PC-3 (cell line): Measurements from ENCODE around the gene YKT6. TPM values are rescaled to one million over a fixed set of nuclear protein-coding genes. Genes with fewer than 3 reads are reported as not detected.

Experiments
- ATAC-seq: fragments of 200-7000 bp; cut with Tn5 transposase; 2 replicates; pipeline ENCODE4 v1.9.1; 2020; ENCODE audit warnings: mild to moderate bottlenecking, moderate library complexity
- BruUV-seq: library from RNA; stranded (reverse); fragments of 400-500 nt; replicated peaks from 2 replicates; lab custom pipeline; 2021; lab: Mats Ljungman, UMichigan
- CTCF ChIA-PET: fragments of 300-600 bp; sonication (Branson Sonifier 250); formaldehyde crosslinking; loops from one replicate; lab custom pipeline; 2022; ENCODE audit warnings: antibody characterized with exemption; lab: Charles Lee
- POLR2A ChIA-PET: fragments of 300-600 bp; sonication (Branson Sonifier 250); formaldehyde crosslinking; loops from one replicate; lab custom pipeline; 2022; ENCODE audit warnings: antibody characterized with exemption; ENCODE audit not compliant: unreplicated experiment; lab: Charles Lee
- DNase-seq: peaks from one replicate; pipeline ENCODE4 v3.0.0-alpha.2; 2015
- H2AFZ ChIP-seq: fragments of 300-600 bp; sonication (generic); 2 replicates; pipeline ENCODE4 v1.6.0; 2016; ENCODE audit warnings: antibody characterized with exemption, low read length
- H3F3A ChIP-seq: fragments of 300-600 bp; sonication (generic); one replicate; pipeline ENCODE4 v1.6.0; 2017; ENCODE audit warnings: antibody characterized with exemption, low read length, control low read depth, mild to moderate bottlenecking; ENCODE audit not compliant: unreplicated experiment
- H3K27ac ChIP-seq: fragments of 300-600 bp; sonication (generic); 2 replicates; pipeline ENCODE4 v1.5.1; 2016; ENCODE audit warnings: mild to moderate bottlenecking, low read length
- H3K27me3 ChIP-seq: fragments of 300-600 bp; sonication (generic); 2 replicates; pipeline ENCODE4 v1.6.1; 2016; ENCODE audit warnings: low read length, mixed read lengths
- H3K36me3 ChIP-seq: fragments of 300-600 bp; sonication (generic); 2 replicates; pipeline ENCODE4 v1.6.1; 2016; ENCODE audit warnings: low read depth, mixed run types, low read length, mixed read lengths
- H3K4me1 ChIP-seq: fragments of 300-600 bp; sonication (generic); 2 replicates; pipeline ENCODE4 v1.5.1; 2016; ENCODE audit warnings: low read length; ENCODE audit not compliant: insufficient read depth
- H3K4me2 ChIP-seq: fragments of 300-600 bp; sonication (generic); 2 replicates; pipeline ENCODE4 v1.6.0; 2016; ENCODE audit warnings: low read length
- H3K4me3 ChIP-seq: fragments of 300-600 bp; sonication (generic); 2 replicates; pipeline ENCODE4 v1.5.1; 2016; ENCODE audit warnings: mild to moderate bottlenecking, low read length, mixed read lengths
- H3K79me2 ChIP-seq: fragments of 300-600 bp; sonication (generic); 2 replicates; pipeline ENCODE4 v1.6.1; 2017; ENCODE audit warnings: low read length, mixed read lengths
- H3K9ac ChIP-seq: fragments of 300-600 bp; sonication (generic); 2 replicates; pipeline ENCODE4 v1.6.0; 2016; ENCODE audit warnings: mild to moderate bottlenecking, low read length
- H3K9me2 ChIP-seq: fragments of 300-600 bp; sonication (generic); replicated peaks from 2 replicates; pipeline ENCODE4 v1.6.1; 2016; ENCODE audit warnings: mixed run types, low read length, mixed read lengths
- H3K9me3 ChIP-seq: fragments of 300-600 bp; sonication (generic); 2 replicates; pipeline ENCODE4 v1.6.1; 2016; ENCODE audit warnings: low read length, mixed read lengths
- H4K20me1 ChIP-seq: fragments of 300-600 bp; sonication (generic); 2 replicates; pipeline ENCODE4 v1.6.1; 2016; ENCODE audit warnings: low read length, mixed read lengths
- CTCF ChIP-seq: fragments of 300-600 bp; sonication (generic); conservative IDR thresholded peaks from 2 replicates; pipeline ENCODE4 v1.5.1; 2017; ENCODE audit warnings: antibody characterized with exemption, low read depth, mild to moderate bottlenecking, low read length
- EZH2 ChIP-seq: fragments of 300-600 bp; sonication (generic); IDR thresholded peaks from one replicate; pipeline ENCODE4 v1.6.1; 2017; ENCODE audit warnings: antibody characterized with exemption, mild to moderate bottlenecking, low read length; ENCODE audit not compliant: unreplicated experiment
- EZH2phosphoT487 ChIP-seq: fragments of 300-600 bp; sonication (generic); IDR thresholded peaks from 2 replicates; pipeline ENCODE4 v1.6.1; 2018; ENCODE audit warnings: mild to moderate bottlenecking, antibody characterized with exemption, low read length, borderline replicate concordance
- intact Hi-C: fragments of 100-400 bp; cut with micrococcal nuclease; formaldehyde crosslinking; loops from 2 replicates; pipeline ENCODE4 v1.9.0; 2023
- total RNA-seq: library from RNA; depleted of rRNA; stranded (reverse); fragments of >200 nt; gene quantifications from 2 replicates; pipeline ENCODE4 v1.2.3, GENCODE V29; 2014

YKT6 gene
- total RNA-seq, 1 experiment from 2014 or later, result 133 TPM

DNA sequence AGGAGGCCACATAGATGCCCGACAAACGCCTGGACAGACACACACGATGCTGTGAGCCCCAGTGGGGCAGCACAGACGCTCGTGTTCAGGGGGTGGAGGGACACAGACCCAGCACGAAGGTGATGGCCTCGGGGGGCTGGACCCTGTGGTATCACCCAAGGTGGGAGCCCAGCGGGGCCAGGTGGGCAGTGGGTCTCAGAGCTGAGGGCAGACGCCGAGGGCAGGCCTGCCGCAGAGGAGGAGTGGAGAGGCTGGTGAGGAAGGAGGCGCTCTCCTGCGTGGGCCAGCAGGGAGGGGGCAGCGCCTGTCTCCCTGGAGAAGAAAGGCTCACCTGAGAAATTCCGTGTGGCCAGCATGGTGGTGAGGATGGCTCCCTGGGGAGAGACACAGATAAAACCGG, 39.6 kb downstream of the YKT6 start:
- Histone ChIP-seq H3K4me3 (no peak overlapping the region), H3K4me2 (no peak overlapping the region), H3K36me3 (no peaks in the 10 kb centered on the region), H4K20me1 (no peaks in the 10 kb centered on the region), H2AFZ (no peak overlapping the region), H3K9me2 (no peaks in the 10 kb centered on the region), H3K79me2 (no peaks in the 10 kb centered on the region), H3F3A (no peaks in the 10 kb centered on the region), H3K9ac (no peak overlapping the region), H3K4me1 (no peaks in the 10 kb centered on the region), H3K9me3 (no peaks in the 10 kb centered on the region), H3K27me3 (no peaks in the 10 kb centered on the region), H3K27ac (no peak overlapping the region)
- CTCF ChIA-PET, result interaction anchor here (0.5 to 0.8 kb wide), 5 partner anchors 17 to 325 kb away, joined by 3 to 5 read pairs (median 3); no protein-coding TSS in a partner anchor
- ATAC-seq, result no peak
- TF ChIP-seq CTCF, result no peak
- intact Hi-C loops, result loop anchor here (2.0 kb wide), 1 partner anchor 132 kb away; no protein-coding TSS in a partner anchor
- DNase-seq, result no peak
- BruUV-seq, result no TSS peak
- POLR2A ChIA-PET, result no interaction called here

GRCh38 chr7:44240983-44241510, 40.3 kb downstream of the YKT6 start:
- BruUV-seq, result no TSS peak
- peak overlapping the region; percentile 39; the same call in 1 of the 2 replicates for H3K4me3 ChIP-seq

More at GRCh38 chr7:44240983-44241510, 40.3 kb downstream of the YKT6 start:
- ATAC-seq (peak; percentile 98), DNase-seq (peak; percentile 75)
- TF ChIP-seq EZH2phosphoT487, result no peak
- peak; percentile 85 for TF ChIP-seq CTCF
- no peak for TF ChIP-seq EZH2
- Histone ChIP-seq H3F3A (no peaks in the 10 kb centered on the region), H3K79me2 (no peaks in the 10 kb centered on the region), H3K36me3 (no peaks in the 10 kb centered on the region), H3K4me2 (peak overlapping the region; percentile 74), H3K9me3 (no peaks in the 10 kb centered on the region), H3K9ac (no peak overlapping the region), H3K27ac (no peak overlapping the region), H4K20me1 (no peaks in the 10 kb centered on the region), H3K27me3 (no peaks in the 10 kb centered on the region), H3K9me2 (no peaks in the 10 kb centered on the region), H3K4me1 (no peaks in the 10 kb centered on the region), H2AFZ (peak overlapping the region; percentile 57)
- POLR2A ChIA-PET, result no interaction called here
- CTCF ChIA-PET, result interaction anchor here (0.6 to 0.8 kb wide), 5 partner anchors 18 to 325 kb away, joined by 3 to 5 read pairs (median 4); no protein-coding TSS in a partner anchor
- intact Hi-C loops, result loop anchor here (1.0 to 2.0 kb wide), 4 partner anchors 66 to 324 kb away; no protein-coding TSS in a partner anchor
